Astrocyte (in vitro differentiated cells and primary cell): ENCODE results near the gene FRY. TPM values are rescaled to one million over a fixed set of nuclear protein-coding genes. Genes with fewer than 3 reads are reported as not detected.

Experiments
- DNase-seq: peaks from one replicate; pipeline ENCODE4 v3.0.0-alpha.2; 2010; ENCODE audit warnings: low read depth
- FAIRE-seq: peaks from 2 replicates; lab custom pipeline; 2011; peaks lifted over from hg19 to GRCh38; lab: Jason Lieb, UNC
- H2AFZ ChIP-seq: 2 replicates; pipeline ENCODE4 v1.6.0; 2012; ENCODE audit warnings: low read depth, low read length, inconsistent platforms
- H3K27ac ChIP-seq: 2 replicates; pipeline ENCODE4 v1.5.1; 2011; ENCODE audit warnings: low read depth, low read length, inconsistent platforms
- H3K27me3 ChIP-seq: 2 replicates; pipeline ENCODE4 v1.6.0; 2011; ENCODE audit warnings: low read length, inconsistent platforms; ENCODE audit not compliant: insufficient read depth
- H3K36me3 ChIP-seq: 2 replicates; pipeline ENCODE4 v1.5.1; 2011; ENCODE audit warnings: low read length, inconsistent platforms; ENCODE audit not compliant: insufficient read depth
- H3K4me1 ChIP-seq: 2 replicates; pipeline ENCODE4 v1.5.1; 2011; ENCODE audit warnings: low read length, inconsistent platforms; ENCODE audit not compliant: insufficient read depth
- H3K4me2 ChIP-seq: 2 replicates; pipeline ENCODE4 v1.6.0; 2012; ENCODE audit warnings: low read length, inconsistent platforms
- H3K4me3 ChIP-seq: 2 replicates; pipeline ENCODE4 v1.5.1; 2011; ENCODE audit warnings: low read depth, mild to moderate bottlenecking, low read length, inconsistent platforms; ENCODE audit not compliant: insufficient read depth
- H3K79me2 ChIP-seq: 2 replicates; pipeline ENCODE4 v1.6.0; 2012; ENCODE audit warnings: mild to moderate bottlenecking, low read length, inconsistent platforms; ENCODE audit not compliant: insufficient read depth
- H3K9ac ChIP-seq: 2 replicates; pipeline ENCODE4 v1.6.0; 2012; ENCODE audit warnings: mild to moderate bottlenecking, low read length, inconsistent platforms
- H3K9me3 ChIP-seq: 2 replicates; pipeline ENCODE4 v1.5.1; 2012; ENCODE audit warnings: low read depth, mild to moderate bottlenecking, low read length, inconsistent platforms; ENCODE audit not compliant: insufficient read depth
- H4K20me1 ChIP-seq: 2 replicates; pipeline ENCODE4 v1.6.0; 2012; ENCODE audit warnings: low read length, inconsistent platforms; ENCODE audit not compliant: insufficient read depth
- H3K27ac Mint-ChIP-seq: one replicate; pipeline ENCODE4 v1.8.0; 2021; ENCODE audit warnings: mild to moderate bottlenecking, mixed read lengths; ENCODE audit not compliant: unreplicated experiment
- H3K27me3 Mint-ChIP-seq: one replicate; pipeline ENCODE4 v1.8.0; 2021; ENCODE audit warnings: low read depth, mixed read lengths; ENCODE audit not compliant: unreplicated experiment
- H3K36me3 Mint-ChIP-seq: one replicate; pipeline ENCODE4 v1.8.0; 2021; ENCODE audit warnings: low read depth, mixed read lengths; ENCODE audit not compliant: unreplicated experiment
- H3K4me1 Mint-ChIP-seq: one replicate; pipeline ENCODE4 v1.8.0; 2021; ENCODE audit warnings: low read depth, mixed read lengths; ENCODE audit not compliant: unreplicated experiment
- H3K4me3 Mint-ChIP-seq: one replicate; pipeline ENCODE4 v1.8.0; 2021; ENCODE audit warnings: mild to moderate bottlenecking, moderate library complexity, mixed read lengths; ENCODE audit not compliant: unreplicated experiment
- H3K9me3 Mint-ChIP-seq: one replicate; pipeline ENCODE4 v1.8.0; 2021; ENCODE audit warnings: mild to moderate bottlenecking, mixed read lengths; ENCODE audit not compliant: unreplicated experiment
- CTCF ChIP-seq: IDR thresholded peaks from 2 replicates; pipeline ENCODE4 v1.5.1; 2011; ENCODE audit warnings: low read depth, mild to moderate bottlenecking, inconsistent platforms, low read length, moderate library complexity; ENCODE audit not compliant: insufficient read depth
- EZH2 ChIP-seq: IDR thresholded peaks from 2 replicates; pipeline ENCODE4 v1.6.1; 2012; ENCODE audit warnings: mild to moderate bottlenecking, low read length, inconsistent platforms; ENCODE audit not compliant: insufficient read depth
- total RNA-seq: library from RNA; stranded (reverse); gene quantifications from 2 replicates; pipeline ENCODE4 v1.2.1, GENCODE V29; 2021

The FRY gene
- total RNA-seq, 1 donor from 2014 or later, result 4.6 TPM

GRCh38 chr13:32228330-32229041, 196.9 kb downstream of the FRY start:
- H3K4me3 ChIP-seq, result no peak overlapping the region
- H3K4me3 Mint-ChIP-seq, result no peak overlapping the region

GRCh38 chr13:32229443-32229842, 197.9 kb downstream of the FRY start:
- Histone ChIP-seq H3K79me2 (no peaks in the 10 kb centered on the region), H4K20me1 (no peaks in the 10 kb centered on the region), H3K9ac (no peak overlapping the region), H3K4me2 (no peak overlapping the region), H3K27me3 (no peaks in the 10 kb centered on the region), H3K27ac (no peak overlapping the region), H3K4me1 (peaks cover 14% of the 10 kb centered on the region), H3K9me3 (no peaks in the 10 kb centered on the region), H3K4me3 (no peak overlapping the region), H2AFZ (no peak overlapping the region), H3K36me3 (no peaks in the 10 kb centered on the region)
- Mint-ChIP-seq H3K27me3 (no peaks in the 10 kb centered on the region), H3K4me1 (peaks cover 12% of the 10 kb centered on the region), H3K36me3 (no peaks in the 10 kb centered on the region), H3K4me3 (no peak overlapping the region), H3K27ac (no peak overlapping the region), H3K9me3 (no peaks in the 10 kb centered on the region)
- DNase-seq (peak; percentile 58), FAIRE-seq (no peak)
- TF ChIP-seq CTCF (no peak), EZH2 (no peak)

More at GRCh38 chr13:32228330-32229041, 196.9 kb downstream of the FRY start:
- Histone ChIP-seq H3K9ac (no peak overlapping the region), H3K4me2 (no peak overlapping the region), H3K36me3 (no peaks in the 10 kb centered on the region), H4K20me1 (no peaks in the 10 kb centered on the region), H3K79me2 (no peaks in the 10 kb centered on the region), H3K27ac (no peak overlapping the region), H3K27me3 (no peaks in the 10 kb centered on the region), H3K4me1 (peaks cover 14% of the 10 kb centered on the region), H3K9me3 (no peaks in the 10 kb centered on the region), H2AFZ (no peak overlapping the region)
- DNase-seq, result peak; percentile 66
- H3K36me3 Mint-ChIP-seq, result no peaks in the 10 kb centered on the region
- H3K4me1 Mint-ChIP-seq, result peaks cover 12% of the 10 kb centered on the region
- no peaks in the 10 kb centered on the region for H3K27me3 Mint-ChIP-seq
- H3K9me3 Mint-ChIP-seq, result no peaks in the 10 kb centered on the region
- TF ChIP-seq EZH2, result no peak
- no peak for TF ChIP-seq CTCF
- no peak overlapping the region for H3K27ac Mint-ChIP-seq
- FAIRE-seq, result no peak

GRCh38 chr13:32232263-32232662, 200.7 kb downstream of the FRY start:
- no peaks in the 10 kb centered on the region for H4K20me1 ChIP-seq
- DNase-seq, result no peak
- Mint-ChIP-seq H3K27ac (no peak overlapping the region), H3K27me3 (no peaks in the 10 kb centered on the region), H3K4me3 (no peak overlapping the region), H3K36me3 (peaks cover 1% of the 10 kb centered on the region), H3K9me3 (no peaks in the 10 kb centered on the region), H3K4me1 (no peaks in the 10 kb centered on the region)
- no peak overlapping the region for H2AFZ ChIP-seq
- no peaks in the 10 kb centered on the region for H3K9me3 ChIP-seq
- no peaks in the 10 kb centered on the region for H3K27me3 ChIP-seq
- no peak overlapping the region for H3K4me2 ChIP-seq
- no peaks in the 10 kb centered on the region for H3K79me2 ChIP-seq
- H3K27ac ChIP-seq, result no peak overlapping the region
- no peaks in the 10 kb centered on the region for H3K4me1 ChIP-seq
- TF ChIP-seq EZH2, result no peak
- no peak for TF ChIP-seq CTCF
- no peak for FAIRE-seq
- no peak overlapping the region for H3K4me3 ChIP-seq
- H3K9ac ChIP-seq, result no peak overlapping the region
- no peaks in the 10 kb centered on the region for H3K36me3 ChIP-seq
